HepG2 (cell line): ENCODE results near the gene FGA. TPM values are rescaled to one million over a fixed set of nuclear protein-coding genes. Genes with fewer than 3 reads are reported as not detected.

Source experiments
- CHD2 ChIP-seq: IDR thresholded peaks from 2 replicates; pipeline ENCODE4 v1.6.1; 2011; ENCODE audit warnings: low read depth, low read length, improper control_type of control experiment
- EHMT2 ChIP-seq: fragments of 200-600 bp; sonication (generic); IDR thresholded peaks from 2 replicates; pipeline ENCODE4 v1.7.0; 2017; ENCODE audit warnings: antibody characterized with exemption, low read depth, low read length, borderline replicate concordance
- HMG20A ChIP-seq: IDR thresholded peaks from 2 replicates; pipeline ENCODE4 v1.6.1; 2016; ENCODE audit warnings: borderline replicate concordance
- KDM3A ChIP-seq: IDR thresholded peaks from 2 replicates; pipeline ENCODE4 v1.6.1; 2018; ENCODE audit warnings: low read depth, missing compliant biosample characterization
- POLR2A ChIP-seq, 2 experiments: IDR thresholded peaks; 2 replicates each; pipeline ENCODE4 v1.6.1; 2011; ENCODE audit warnings: low read depth in 2 of 2, low read length in 2 of 2, mild to moderate bottlenecking in 1 of 2, moderate library complexity in 1 of 2; ENCODE audit not compliant: insufficient read depth in 1 of 2
- RBFOX2 ChIP-seq: fragments of 200-400 bp; formaldehyde crosslinking; IDR thresholded peaks from 2 replicates; pipeline ENCODE4 v1.6.1; 2017; ENCODE audit warnings: low read depth, mild to moderate bottlenecking, low read length
- SOX6 ChIP-seq, 2 experiments: fragments of 450-650 bp in 1 of 2; sonication (generic) in 1 of 2; formaldehyde crosslinking in 1 of 2; IDR thresholded peaks; 2 replicates each; pipeline versions ENCODE4 v1.4.0 to v1.6.1; 2017 to 2020; ENCODE audit warnings: antibody characterized with exemption in 1 of 2, mild to moderate bottlenecking in 1 of 2, missing genetic modification reagents in 1 of 2
- polyA plus RNA-seq, 8 experiments: library from polyadenylated mRNA; depleted of rRNA in 3 of 8; stranded (reverse) in 7 of 8; unstranded in 1 of 8; fragments of >200 nt; fragmentation: Illumina TruSeq in 4 of 8; extraction: Trizol in 4 of 8; gene quantifications; 2 replicates each; pipeline versions ENCODE4 v1.2.1 to v1.2.3, GENCODE V29; 2011 to 2016; ENCODE audit warnings: low read depth in 4 of 8, missing spikeins in 1 of 8, mixed read lengths in 1 of 8; ENCODE audit not compliant: insufficient read depth in 1 of 8
- total RNA-seq, 5 experiments: library from RNA; depleted of rRNA; stranded (reverse); fragments of >200 nt; fragmentation: Illumina TruSeq; extraction: Trizol; gene quantifications; 2 replicates each; pipeline ENCODE4 v1.2.3, GENCODE V29; 2016; ENCODE audit warnings: low read depth in 1 of 5
- TF ChIP-seq, protein P1 (sequence below): sonication (generic); formaldehyde crosslinking; IDR thresholded peaks from 2 replicates; pipeline ENCODE4 v1.5.0; 2020; ENCODE audit warnings: mild to moderate bottlenecking, missing genetic modification reagents
- TF ChIP-seq, protein P2 (sequence below): sonication (generic); formaldehyde crosslinking; IDR thresholded peaks from 2 replicates; pipeline ENCODE4 v1.5.0; 2020; ENCODE audit warnings: mild to moderate bottlenecking, missing genetic modification reagents, borderline replicate concordance
- TF ChIP-seq, protein P3 (sequence below): sonication (generic); formaldehyde crosslinking; IDR thresholded peaks from one replicate; pipeline ENCODE4 v1.5.1; 2020; ENCODE audit warnings: mild to moderate bottlenecking, missing genetic modification reagents; ENCODE audit errors: not compliant biosample characterization
- TF ChIP-seq, protein P4 (sequence below): sonication (generic); formaldehyde crosslinking; IDR thresholded peaks from 2 replicates; pipeline ENCODE4 v1.5.1; 2020; ENCODE audit warnings: missing genetic modification reagents, mild to moderate bottlenecking, borderline replicate concordance
- TF ChIP-seq, protein P5 (sequence below): sonication (generic); formaldehyde crosslinking; IDR thresholded peaks from 2 replicates; pipeline ENCODE4 v1.8.0; 2022; ENCODE audit warnings: low read depth, missing genetic modification reagents

FGA gene
- total and polyA plus RNA-seq, 2 of the 13 experiments (the other 11 are each of a cell fraction or from before 2014, with no cell fraction given), result 640 to 1,523 TPM

GRCh38 chr4:154582723-154583122 lies 7.8 kb downstream of the FGA start (continued):
- TF ChIP-seq, protein P1, sequence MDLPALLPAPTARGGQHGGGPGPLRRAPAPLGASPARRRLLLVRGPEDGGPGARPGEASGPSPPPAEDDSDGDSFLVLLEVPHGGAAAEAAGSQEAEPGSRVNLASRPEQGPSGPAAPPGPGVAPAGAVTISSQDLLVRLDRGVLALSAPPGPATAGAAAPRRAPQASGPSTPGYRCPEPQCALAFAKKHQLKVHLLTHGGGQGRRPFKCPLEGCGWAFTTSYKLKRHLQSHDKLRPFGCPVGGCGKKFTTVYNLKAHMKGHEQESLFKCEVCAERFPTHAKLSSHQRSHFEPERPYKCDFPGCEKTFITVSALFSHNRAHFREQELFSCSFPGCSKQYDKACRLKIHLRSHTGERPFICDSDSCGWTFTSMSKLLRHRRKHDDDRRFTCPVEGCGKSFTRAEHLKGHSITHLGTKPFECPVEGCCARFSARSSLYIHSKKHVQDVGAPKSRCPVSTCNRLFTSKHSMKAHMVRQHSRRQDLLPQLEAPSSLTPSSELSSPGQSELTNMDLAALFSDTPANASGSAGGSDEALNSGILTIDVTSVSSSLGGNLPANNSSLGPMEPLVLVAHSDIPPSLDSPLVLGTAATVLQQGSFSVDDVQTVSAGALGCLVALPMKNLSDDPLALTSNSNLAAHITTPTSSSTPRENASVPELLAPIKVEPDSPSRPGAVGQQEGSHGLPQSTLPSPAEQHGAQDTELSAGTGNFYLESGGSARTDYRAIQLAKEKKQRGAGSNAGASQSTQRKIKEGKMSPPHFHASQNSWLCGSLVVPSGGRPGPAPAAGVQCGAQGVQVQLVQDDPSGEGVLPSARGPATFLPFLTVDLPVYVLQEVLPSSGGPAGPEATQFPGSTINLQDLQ (CRISPR knock-in tag), result no peak
- TF ChIP-seq EHMT2 (no peak), SOX6 (IDR thresholded peaks at IDR 0.05) (no peak), SOX6 (CRISPR knock-in tag; IDR thresholded peaks at IDR 0.05) (0 out of 2 replicates have a peak, but pooled peaks have one; percentile 19), KDM3A (CRISPR knock-in tag) (no peak), CHD2 (no peak), POLR2A (IDR thresholded peaks at IDR 0.05; ENCODE audit: insufficient read depth in 1 of 2, low read depth in 2 of 2, low read length in 2 of 2) (peak in 1 of 2 experiments; percentile 38; a peak in 1 of 4 replicates), RBFOX2 (peak; percentile 51; the same call in 1 of the 2 replicates), HMG20A (no peak)
- TF ChIP-seq, protein P2, sequence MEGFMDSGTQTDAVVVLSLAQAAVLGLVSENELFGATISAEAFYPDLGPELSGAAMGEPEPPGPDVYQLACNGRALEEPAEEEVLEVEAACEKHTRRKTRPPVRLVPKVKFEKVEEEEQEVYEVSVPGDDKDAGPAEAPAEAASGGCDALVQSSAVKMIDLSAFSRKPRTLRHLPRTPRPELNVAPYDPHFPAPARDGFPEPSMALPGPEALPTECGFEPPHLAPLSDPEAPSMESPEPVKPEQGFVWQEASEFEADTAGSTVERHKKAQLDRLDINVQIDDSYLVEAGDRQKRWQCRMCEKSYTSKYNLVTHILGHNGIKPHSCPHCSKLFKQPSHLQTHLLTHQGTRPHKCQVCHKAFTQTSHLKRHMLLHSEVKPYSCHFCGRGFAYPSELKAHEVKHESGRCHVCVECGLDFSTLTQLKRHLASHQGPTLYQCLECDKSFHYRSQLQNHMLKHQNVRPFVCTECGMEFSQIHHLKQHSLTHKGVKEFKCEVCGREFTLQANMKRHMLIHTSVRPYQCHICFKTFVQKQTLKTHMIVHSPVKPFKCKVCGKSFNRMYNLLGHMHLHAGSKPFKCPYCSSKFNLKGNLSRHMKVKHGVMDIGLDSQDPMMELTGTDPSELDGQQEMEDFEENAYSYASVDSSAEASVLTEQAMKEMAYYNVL (CRISPR knock-in tag), result peak; percentile 44; the same call in 1 of the 2 replicates
- TF ChIP-seq, protein P3, sequence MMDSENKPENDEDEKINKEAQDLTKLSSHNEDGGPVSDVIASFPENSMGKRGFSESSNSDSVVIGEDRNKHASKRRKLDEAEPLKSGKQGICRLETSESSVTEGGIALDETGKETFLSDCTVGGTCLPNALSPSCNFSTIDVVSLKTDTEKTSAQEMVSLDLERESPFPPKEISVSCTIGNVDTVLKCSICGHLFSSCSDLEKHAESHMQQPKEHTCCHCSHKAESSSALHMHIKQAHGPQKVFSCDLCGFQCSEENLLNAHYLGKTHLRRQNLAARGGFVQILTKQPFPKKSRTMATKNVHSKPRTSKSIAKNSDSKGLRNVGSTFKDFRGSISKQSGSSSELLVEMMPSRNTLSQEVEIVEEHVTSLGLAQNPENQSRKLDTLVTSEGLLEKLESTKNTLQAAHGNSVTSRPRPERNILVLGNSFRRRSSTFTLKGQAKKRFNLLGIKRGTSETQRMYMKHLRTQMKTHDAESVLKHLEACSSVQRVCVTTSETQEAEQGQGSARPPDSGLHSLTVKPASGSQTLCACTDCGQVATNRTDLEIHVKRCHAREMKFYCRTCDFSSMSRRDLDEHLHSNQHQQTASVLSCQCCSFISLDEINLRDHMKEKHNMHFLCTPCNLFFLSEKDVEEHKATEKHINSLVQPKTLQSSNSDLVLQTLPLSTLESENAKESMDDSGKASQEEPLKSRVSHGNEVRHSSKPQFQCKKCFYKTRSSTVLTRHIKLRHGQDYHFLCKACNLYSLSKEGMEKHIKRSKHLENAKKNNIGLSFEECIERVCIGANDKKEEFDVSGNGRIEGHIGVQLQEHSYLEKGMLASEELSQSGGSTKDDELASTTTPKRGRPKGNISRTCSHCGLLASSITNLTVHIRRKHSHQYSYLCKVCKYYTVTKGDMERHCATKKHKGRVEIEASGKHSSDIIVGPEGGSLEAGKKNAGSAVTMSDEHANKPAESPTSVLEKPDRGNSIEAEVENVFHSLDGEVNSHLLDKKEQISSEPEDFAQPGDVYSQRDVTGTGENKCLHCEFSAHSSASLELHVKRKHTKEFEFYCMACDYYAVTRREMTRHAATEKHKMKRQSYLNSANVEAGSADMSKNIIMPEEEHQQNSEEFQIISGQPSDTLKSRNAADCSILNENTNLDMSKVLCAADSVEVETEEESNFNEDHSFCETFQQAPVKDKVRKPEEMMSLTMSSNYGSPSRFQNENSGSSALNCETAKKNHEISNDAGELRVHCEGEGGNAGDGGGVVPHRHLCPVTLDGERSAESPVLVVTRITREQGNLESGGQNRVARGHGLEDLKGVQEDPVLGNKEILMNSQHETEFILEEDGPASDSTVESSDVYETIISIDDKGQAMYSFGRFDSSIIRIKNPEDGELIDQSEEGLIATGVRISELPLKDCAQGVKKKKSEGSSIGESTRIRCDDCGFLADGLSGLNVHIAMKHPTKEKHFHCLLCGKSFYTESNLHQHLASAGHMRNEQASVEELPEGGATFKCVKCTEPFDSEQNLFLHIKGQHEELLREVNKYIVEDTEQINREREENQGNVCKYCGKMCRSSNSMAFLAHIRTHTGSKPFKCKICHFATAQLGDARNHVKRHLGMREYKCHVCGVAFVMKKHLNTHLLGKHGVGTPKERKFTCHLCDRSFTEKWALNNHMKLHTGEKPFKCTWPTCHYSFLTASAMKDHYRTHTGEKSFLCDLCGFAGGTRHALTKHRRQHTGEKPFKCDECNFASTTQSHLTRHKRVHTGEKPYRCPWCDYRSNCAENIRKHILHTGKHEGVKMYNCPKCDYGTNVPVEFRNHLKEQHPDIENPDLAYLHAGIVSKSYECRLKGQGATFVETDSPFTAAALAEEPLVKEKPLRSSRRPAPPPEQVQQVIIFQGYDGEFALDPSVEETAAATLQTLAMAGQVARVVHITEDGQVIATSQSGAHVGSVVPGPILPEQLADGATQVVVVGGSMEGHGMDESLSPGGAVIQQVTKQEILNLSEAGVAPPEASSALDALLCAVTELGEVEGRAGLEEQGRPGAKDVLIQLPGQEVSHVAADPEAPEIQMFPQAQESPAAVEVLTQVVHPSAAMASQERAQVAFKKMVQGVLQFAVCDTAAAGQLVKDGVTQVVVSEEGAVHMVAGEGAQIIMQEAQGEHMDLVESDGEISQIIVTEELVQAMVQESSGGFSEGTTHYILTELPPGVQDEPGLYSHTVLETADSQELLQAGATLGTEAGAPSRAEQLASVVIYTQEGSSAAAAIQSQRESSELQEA (CRISPR knock-in tag), result no peak
- TF ChIP-seq, protein P4, sequence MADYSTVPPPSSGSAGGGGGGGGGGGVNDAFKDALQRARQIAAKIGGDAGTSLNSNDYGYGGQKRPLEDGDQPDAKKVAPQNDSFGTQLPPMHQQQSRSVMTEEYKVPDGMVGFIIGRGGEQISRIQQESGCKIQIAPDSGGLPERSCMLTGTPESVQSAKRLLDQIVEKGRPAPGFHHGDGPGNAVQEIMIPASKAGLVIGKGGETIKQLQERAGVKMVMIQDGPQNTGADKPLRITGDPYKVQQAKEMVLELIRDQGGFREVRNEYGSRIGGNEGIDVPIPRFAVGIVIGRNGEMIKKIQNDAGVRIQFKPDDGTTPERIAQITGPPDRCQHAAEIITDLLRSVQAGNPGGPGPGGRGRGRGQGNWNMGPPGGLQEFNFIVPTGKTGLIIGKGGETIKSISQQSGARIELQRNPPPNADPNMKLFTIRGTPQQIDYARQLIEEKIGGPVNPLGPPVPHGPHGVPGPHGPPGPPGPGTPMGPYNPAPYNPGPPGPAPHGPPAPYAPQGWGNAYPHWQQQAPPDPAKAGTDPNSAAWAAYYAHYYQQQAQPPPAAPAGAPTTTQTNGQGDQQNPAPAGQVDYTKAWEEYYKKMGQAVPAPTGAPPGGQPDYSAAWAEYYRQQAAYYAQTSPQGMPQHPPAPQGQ, result no peak
- TF ChIP-seq, protein P5, sequence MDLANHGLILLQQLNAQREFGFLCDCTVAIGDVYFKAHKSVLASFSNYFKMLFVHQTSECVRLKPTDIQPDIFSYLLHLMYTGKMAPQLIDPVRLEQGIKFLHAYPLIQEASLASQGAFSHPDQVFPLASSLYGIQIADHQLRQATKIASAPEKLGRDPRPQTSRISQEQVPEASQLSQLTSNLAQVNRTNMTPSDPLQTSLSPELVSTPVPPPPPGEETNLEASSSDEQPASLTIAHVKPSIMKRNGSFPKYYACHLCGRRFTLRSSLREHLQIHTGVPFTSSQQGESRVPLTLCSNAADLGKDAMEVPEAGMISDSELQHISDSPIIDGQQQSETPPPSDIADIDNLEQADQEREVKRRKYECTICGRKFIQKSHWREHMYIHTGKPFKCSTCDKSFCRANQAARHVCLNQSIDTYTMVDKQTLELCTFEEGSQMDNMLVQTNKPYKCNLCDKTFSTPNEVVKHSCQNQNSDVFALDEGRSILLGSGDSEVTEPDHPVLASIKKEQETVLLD (CRISPR knock-in tag), result no peak
